Measurements from ENCODE around the gene RTN1.

GRCh38 chr14:59580911-59581310 is 289.7 kb downstream of the RTN1 start:
- TF ChIP-seq, protein P1, sequence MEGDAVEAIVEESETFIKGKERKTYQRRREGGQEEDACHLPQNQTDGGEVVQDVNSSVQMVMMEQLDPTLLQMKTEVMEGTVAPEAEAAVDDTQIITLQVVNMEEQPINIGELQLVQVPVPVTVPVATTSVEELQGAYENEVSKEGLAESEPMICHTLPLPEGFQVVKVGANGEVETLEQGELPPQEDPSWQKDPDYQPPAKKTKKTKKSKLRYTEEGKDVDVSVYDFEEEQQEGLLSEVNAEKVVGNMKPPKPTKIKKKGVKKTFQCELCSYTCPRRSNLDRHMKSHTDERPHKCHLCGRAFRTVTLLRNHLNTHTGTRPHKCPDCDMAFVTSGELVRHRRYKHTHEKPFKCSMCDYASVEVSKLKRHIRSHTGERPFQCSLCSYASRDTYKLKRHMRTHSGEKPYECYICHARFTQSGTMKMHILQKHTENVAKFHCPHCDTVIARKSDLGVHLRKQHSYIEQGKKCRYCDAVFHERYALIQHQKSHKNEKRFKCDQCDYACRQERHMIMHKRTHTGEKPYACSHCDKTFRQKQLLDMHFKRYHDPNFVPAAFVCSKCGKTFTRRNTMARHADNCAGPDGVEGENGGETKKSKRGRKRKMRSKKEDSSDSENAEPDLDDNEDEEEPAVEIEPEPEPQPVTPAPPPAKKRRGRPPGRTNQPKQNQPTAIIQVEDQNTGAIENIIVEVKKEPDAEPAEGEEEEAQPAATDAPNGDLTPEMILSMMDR (IDR thresholded peaks at IDR 0.05): no peak
- no peak for TF ChIP-seq POLR2A (IDR thresholded peaks at IDR 0.05)

Measured in adrenal gland (tissue), 5 donors.